Natural killer cell (primary cell): ENCODE measurements around the gene UTRN. TPM values are rescaled to one million over a fixed set of nuclear protein-coding genes. Genes with fewer than 3 reads are reported as not detected.

Experiments
- ATAC-seq, 3 donors: fragments of 150-1000 bp in 2 of 3; fragments of 200-7000 bp in 1 of 3; cut with Tn5 transposase; 1 replicate in 1 of 3; 2 replicates in 2 of 3; pipeline ENCODE4 v1.10.0; 2021; ENCODE audit warnings: mild to moderate bottlenecking in 2 of 3, moderate library complexity in 2 of 3
- DNase-seq, 2 donors: peaks; one replicate each; pipeline versions ENCODE4 v3.0.0 to v3.0.0-alpha.2; 2013 to 2021; ENCODE audit warnings: mixed read lengths in 1 of 2
- H3K27ac ChIP-seq: one replicate; pipeline ENCODE4 v1.5.1; 2013; ENCODE audit warnings: mild to moderate bottlenecking, low read length
- H3K27me3 ChIP-seq: one replicate; pipeline ENCODE4 v1.6.1; 2013; ENCODE audit warnings: low read length; ENCODE audit not compliant: control insufficient read depth, insufficient read depth
- H3K36me3 ChIP-seq: one replicate; pipeline ENCODE4 v1.6.1; 2013; ENCODE audit warnings: low read length; ENCODE audit not compliant: control insufficient read depth, insufficient read depth
- H3K4me1 ChIP-seq: one replicate; pipeline ENCODE4 v1.6.1; 2013; ENCODE audit warnings: low read length; ENCODE audit not compliant: control insufficient read depth, insufficient read depth
- H3K4me3 ChIP-seq: one replicate; pipeline ENCODE4 v1.5.1; 2013; ENCODE audit warnings: low read length
- H3K9me3 ChIP-seq: one replicate; pipeline ENCODE4 v1.6.1; 2013; ENCODE audit warnings: low read length; ENCODE audit not compliant: control insufficient read depth, insufficient read depth
- H3K27ac Mint-ChIP-seq, 2 donors: one replicate each; pipeline ENCODE4 v1.8.0; 2022; ENCODE audit warnings: mild to moderate bottlenecking in 2 of 2, mixed read lengths in 2 of 2, moderate library complexity in 1 of 2
- H3K27me3 Mint-ChIP-seq, 2 donors: one replicate each; pipeline ENCODE4 v1.8.0; 2022; ENCODE audit warnings: low read depth in 2 of 2, mixed read lengths in 2 of 2
- H3K36me3 Mint-ChIP-seq: one replicate; pipeline ENCODE4 v1.8.0; 2022; ENCODE audit warnings: mixed read lengths
- H3K4me1 Mint-ChIP-seq, 2 donors: one replicate each; pipeline ENCODE4 v1.8.0; 2022; ENCODE audit warnings: mixed read lengths in 2 of 2
- H3K4me3 Mint-ChIP-seq: one replicate; pipeline ENCODE4 v1.8.0; 2022; ENCODE audit warnings: mild to moderate bottlenecking, moderate library complexity, mixed read lengths
- H3K9me3 Mint-ChIP-seq, 2 donors: one replicate each; pipeline ENCODE4 v1.8.0; 2022; ENCODE audit warnings: mixed read lengths in 2 of 2
- WGBS: methylation state at CpG from one replicate; pipeline ENCODE4 v1.1.7; 2013; ENCODE audit warnings: missing lambda C conversion rate; ENCODE audit not compliant: insufficient coverage; 5-methylcytosine and 5-hydroxymethylcytosine counted together
- intact Hi-C: fragments of 100-400 bp; cut with micrococcal nuclease; formaldehyde crosslinking; loops from one replicate; pipeline ENCODE4 v1.14.2; 2022
- total RNA-seq, 4 donors: library from RNA; stranded (reverse); fragments of 120-200 nt in 1 of 4; gene quantifications; one replicate each; pipeline versions ENCODE4 v1.2.3 to v1.2.4, GENCODE V29; 2013 to 2022
- TF ChIP-seq, protein P1 (sequence below): fragments of 200-600 bp; IDR thresholded peaks from one replicate; pipeline ENCODE4 v1.8.0; 2022; ENCODE audit warnings: antibody characterized with exemption

UTRN gene
- total RNA-seq, 3 donors from 2014 or later (not counting 1 experiment from before 2014, with no cell fraction given) = 584 to 715 (median 591) TPM

DNA sequence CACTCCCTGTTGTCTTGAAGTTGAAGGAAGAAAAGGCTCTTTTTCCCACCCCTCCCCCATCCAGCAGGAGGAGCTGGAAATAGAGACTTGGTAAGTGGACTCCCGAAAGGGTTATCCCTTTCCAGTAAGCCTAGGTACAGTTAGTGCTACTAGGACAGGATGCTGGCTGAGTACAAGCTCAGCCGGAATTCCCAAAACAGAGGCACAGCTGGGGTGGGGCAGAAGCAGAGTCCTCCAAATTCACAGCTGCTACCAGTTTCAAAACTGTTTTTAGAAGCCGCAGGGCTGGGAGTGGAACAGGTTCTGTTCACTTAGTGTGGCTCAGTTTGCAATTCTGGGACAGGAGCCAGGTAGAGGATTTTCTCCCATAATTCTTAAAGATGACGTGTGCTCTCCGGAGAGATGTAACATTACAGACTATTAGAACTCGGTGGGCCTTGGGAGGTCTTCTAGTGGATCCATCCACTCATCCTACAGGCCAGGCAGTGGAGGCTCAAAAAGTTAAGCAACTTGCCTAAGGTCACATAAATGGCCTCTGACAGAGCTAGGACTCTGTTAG is 19.0 kb upstream of the UTRN start:
- TF ChIP-seq, protein P1, sequence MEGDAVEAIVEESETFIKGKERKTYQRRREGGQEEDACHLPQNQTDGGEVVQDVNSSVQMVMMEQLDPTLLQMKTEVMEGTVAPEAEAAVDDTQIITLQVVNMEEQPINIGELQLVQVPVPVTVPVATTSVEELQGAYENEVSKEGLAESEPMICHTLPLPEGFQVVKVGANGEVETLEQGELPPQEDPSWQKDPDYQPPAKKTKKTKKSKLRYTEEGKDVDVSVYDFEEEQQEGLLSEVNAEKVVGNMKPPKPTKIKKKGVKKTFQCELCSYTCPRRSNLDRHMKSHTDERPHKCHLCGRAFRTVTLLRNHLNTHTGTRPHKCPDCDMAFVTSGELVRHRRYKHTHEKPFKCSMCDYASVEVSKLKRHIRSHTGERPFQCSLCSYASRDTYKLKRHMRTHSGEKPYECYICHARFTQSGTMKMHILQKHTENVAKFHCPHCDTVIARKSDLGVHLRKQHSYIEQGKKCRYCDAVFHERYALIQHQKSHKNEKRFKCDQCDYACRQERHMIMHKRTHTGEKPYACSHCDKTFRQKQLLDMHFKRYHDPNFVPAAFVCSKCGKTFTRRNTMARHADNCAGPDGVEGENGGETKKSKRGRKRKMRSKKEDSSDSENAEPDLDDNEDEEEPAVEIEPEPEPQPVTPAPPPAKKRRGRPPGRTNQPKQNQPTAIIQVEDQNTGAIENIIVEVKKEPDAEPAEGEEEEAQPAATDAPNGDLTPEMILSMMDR = no peak
- DNase-seq = no peak
- WGBS = 96% methylated on average over 6 of the region's 6 CpGs
- no peak overlapping the region for H3K27ac ChIP-seq
- Mint-ChIP-seq H3K4me3 (no peak overlapping the region), H3K36me3 (no peaks in the 10 kb centered on the region), H3K27me3 (no peaks in the 10 kb centered on the region), H3K9me3 (peaks cover 2% of the 10 kb centered on the region in 2 donors), H3K4me1 (peaks cover 0 to 6% of the 10 kb centered on the region in 2 donors), H3K27ac (no peak overlapping the region)
- no peak overlapping the region for H3K4me3 ChIP-seq
- intact Hi-C loops = no loop called here
- H3K9me3 ChIP-seq = peaks cover 7% of the 10 kb centered on the region
- no peaks in the 10 kb centered on the region for H3K27me3 ChIP-seq
- no peaks in the 10 kb centered on the region for H3K36me3 ChIP-seq
- ATAC-seq = no peak
- H3K4me1 ChIP-seq = no peaks in the 10 kb centered on the region

DNA sequence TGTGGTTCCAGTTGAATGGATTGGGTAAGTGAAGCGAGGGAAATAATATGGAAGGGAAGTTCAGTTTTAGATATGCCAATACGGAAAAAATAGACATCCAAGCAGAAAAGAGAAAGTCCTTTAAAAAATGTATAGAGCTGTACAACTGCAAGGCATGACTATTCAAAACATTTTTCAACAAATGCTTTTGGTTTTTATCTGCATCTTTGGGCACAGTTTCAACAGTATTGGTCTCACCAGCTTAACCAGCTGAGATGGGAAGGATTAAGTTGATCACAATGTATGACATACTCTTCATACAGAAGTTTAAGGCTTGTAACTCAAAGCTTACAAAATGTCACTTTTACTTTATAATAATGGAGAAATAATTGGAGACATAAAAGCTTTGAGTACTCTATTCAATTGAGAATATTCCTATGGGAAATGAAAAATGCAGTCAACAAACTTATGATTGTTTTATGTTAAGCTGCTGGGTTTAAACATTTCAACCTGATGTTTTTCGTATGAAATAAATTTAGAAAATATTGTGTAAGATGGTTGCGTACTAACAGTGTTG is 16.3 kb upstream of the UTRN start:
- ATAC-seq = no peak
- WGBS = 90% methylated on average over 4 of the region's 4 CpGs
- Mint-ChIP-seq H3K9me3 (no peaks in the 10 kb centered on the region), H3K27me3 (no peaks in the 10 kb centered on the region), H3K36me3 (no peaks in the 10 kb centered on the region), H3K4me1 (no peaks in the 10 kb centered on the region), H3K4me3 (no peak overlapping the region), H3K27ac (no peak overlapping the region)
- no peaks in the 10 kb centered on the region for H3K27me3 ChIP-seq
- no peak for DNase-seq
- no peaks in the 10 kb centered on the region for H3K9me3 ChIP-seq
- H3K36me3 ChIP-seq = no peaks in the 10 kb centered on the region
- H3K27ac ChIP-seq = no peak overlapping the region
- no peaks in the 10 kb centered on the region for H3K4me1 ChIP-seq
- intact Hi-C loops = no loop called here
- TF ChIP-seq, protein P1 = no peak
- no peak overlapping the region for H3K4me3 ChIP-seq

DNA sequence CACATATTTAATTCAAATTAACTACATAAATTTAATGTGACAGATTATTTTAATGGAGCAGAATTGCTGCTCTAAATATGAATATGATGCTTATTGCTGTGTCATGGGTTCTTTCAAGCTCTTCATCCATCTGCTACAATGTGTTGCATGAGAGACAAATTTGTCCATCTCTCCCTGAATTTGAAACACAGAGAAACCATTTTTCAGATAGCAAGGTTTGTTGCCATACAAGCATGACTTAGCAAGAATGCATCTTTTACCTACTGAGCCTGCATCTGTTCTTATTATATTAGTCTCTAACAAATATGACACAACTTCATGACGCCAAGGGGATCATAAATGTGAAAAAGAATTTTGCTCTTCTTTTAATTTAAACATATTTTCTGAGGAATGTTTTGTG is 8.0 kb upstream of the UTRN start:
- DNase-seq (no peak), ATAC-seq (no peak)
- TF ChIP-seq, protein P1 = no peak
- H3K4me3 Mint-ChIP-seq = no peak overlapping the region
- intact Hi-C loops = no loop called here
- no peak overlapping the region for H3K27ac ChIP-seq
- H3K27me3 Mint-ChIP-seq = no peaks in the 10 kb centered on the region
- no peaks in the 10 kb centered on the region for H3K4me1 ChIP-seq
- no peaks in the 10 kb centered on the region for H3K9me3 ChIP-seq
- H3K9me3 Mint-ChIP-seq = no peaks in the 10 kb centered on the region
- H3K36me3 Mint-ChIP-seq = no peaks in the 10 kb centered on the region
- no peak overlapping the region for H3K4me3 ChIP-seq
- no peaks in the 10 kb centered on the region for H3K4me1 Mint-ChIP-seq
- no peak overlapping the region for H3K27ac Mint-ChIP-seq
- H3K36me3 ChIP-seq = no peaks in the 10 kb centered on the region
- no peaks in the 10 kb centered on the region for H3K27me3 ChIP-seq
- WGBS = no CpG with 5 or more reads among the region's 1 CpG
